HL-60/S4 treated with retinoic acid at 250 ng/mL for 4 days and 3 days (cell line): ENCODE data around the gene FEV.

ENCODE experiments used
- in situ Hi-C: fragments of 300-500 bp; cut with MboI; formaldehyde crosslinking; loops from 2 replicates; pipeline ENCODE4 v1.7.0; 2022; ENCODE audit warnings: low sequenced_read_pairs

Gene FEV

GRCh38 chr2:218985021-218985324 lies at the start of gene FEV:
TSS of gene FEV (minus strand) at chr2:218985184. CDS start at chr2:218985075, 109 bp downstream.
- in situ Hi-C loops, result no loop called here

DNA sequence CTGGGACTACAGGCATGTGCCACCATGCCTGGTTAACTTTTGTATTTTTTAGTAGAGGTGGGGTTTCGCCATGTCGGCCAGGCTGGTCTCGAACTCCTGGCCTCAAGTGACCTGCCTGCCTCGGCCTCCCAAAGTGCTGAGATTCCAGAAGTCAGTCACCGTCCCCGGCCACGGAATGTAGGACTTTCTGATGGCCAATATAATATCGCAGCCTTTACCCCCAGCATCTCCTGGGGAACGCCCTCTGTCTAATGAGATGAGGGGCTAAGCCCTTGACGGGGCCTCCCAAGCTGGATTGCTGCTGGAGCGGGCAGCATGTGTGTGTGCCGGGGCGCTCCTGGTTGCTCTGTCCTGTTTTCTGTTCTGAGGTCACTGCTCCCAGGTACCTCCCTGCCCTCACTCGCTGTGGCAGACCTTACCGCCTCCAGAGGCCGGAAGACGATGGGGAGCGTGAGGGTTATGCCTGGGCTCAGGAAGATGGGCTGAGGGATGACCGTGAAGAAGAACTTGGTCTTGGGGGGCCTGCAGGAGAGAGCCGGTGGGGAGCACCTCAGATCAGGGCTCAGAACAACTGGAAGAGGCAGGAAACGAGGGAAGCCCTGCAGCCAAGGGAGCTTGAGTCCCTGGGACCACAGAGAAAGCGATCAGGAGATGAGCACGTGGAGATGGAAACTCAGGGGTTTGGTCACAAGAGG lies 47.2 kb upstream of the FEV start:
- in situ Hi-C loops, result loop anchor here (25.0 kb wide), 1 partner anchor 280 kb away; the partner anchor contains the start of gene PTPRN

DNA sequence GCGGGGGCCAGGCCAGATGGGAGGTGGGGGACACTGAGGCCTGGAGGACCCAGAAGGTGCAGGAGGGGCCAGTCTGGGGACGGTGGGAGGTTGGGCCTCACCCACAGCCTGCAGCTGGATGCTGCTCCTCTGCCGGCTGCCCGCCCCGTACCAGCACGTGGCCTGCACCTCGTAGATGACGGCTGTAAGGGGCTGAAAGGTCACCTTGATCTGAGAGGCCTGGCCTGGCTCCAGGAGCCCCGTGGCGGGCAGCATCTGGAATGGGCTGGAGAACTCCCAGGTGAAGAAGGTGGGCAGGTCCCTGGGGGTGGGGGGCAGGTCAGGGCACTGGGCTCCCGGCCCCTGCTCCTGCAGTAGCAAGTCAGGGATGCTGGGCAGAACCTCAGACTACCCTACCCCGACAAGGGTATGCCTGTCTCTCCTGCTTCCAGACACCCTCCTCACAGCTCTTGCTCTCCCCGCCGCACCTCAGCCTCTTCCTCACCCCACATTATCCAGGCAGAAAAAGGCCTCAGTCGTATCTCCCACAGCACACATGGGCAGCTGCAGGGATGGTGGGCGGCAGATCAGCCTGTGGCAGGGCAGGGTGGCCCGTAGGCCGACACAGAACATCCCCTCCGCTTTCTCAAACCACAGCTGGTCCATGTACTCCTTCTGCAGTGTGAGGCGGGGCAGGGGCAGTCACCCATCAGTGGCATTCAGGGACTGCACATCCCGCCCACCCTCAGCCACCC lies 46.2 kb upstream of the FEV start:
- in situ Hi-C loops, result loop anchor here (25.0 kb wide), 1 partner anchor 281 kb away; the partner anchor contains the start of gene PTPRN

DNA sequence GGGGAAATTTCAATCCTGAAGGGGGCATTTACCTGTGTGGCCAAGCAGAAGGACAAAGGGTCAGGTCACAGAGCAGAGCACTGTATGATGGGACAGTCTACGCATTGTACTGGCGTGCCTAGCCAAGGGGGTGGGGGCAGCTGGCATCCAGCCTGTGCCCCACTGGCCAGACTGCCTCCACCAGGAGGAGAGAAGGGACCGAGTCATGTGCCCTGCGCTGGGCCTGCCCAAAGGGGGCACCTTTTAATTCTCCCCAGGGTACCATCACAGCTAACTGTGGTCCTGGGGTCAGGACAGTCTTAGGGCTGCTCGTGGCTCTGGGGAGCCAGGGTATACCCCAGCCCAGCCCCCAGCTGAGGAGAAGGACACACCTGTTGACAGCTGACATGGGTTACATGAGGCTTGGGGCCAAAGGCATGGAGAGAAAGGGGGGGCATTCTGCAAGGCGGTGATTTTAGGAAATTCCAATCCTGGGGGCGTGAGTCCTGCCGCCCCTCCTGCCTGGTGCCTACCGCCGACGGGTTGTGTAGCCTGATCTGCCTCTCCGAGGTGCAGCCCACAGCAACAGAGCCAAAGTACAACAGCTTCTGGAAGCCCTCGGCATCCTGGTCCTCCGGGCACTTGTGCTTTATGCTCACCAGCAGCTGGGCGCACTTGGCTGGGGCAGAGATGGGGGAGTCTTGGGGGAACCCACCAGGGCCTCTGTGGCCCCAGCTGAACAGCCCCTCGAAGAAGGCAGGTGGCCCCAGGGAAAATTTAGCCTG lies 45.4 kb upstream of the FEV start:
- in situ Hi-C loops, result loop anchor here (25.0 kb wide), 1 partner anchor 282 kb away; the partner anchor contains the start of gene PTPRN

DNA sequence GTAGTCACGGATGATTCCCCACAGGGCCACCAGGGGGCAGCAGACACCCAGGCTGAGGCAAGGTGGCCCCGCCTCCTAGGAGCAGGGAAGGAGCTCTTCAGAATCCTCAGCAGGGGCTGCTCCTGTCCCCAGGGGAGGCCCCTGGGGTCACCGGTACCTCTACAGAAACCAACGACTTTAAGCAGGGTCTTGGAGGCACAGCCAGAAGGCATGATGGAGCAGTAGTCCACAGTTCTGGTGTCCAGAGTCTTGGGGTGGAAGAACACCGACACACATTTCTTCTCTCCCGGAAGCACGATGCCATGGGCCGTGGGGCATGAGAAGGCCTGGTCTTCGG lies 44.8 kb upstream of the FEV start:
- in situ Hi-C loops, result loop anchor here (25.0 kb wide), 1 partner anchor 283 kb away; the partner anchor contains the start of gene PTPRN

- in situ Hi-C loops, result loop anchor here (25.0 kb wide), 1 partner anchor 283 kb away; the partner anchor contains the start of gene PTPRN
Measured at GRCh38 chr2:219028996-219029828, 44.2 kb upstream of the FEV start.

DNA sequence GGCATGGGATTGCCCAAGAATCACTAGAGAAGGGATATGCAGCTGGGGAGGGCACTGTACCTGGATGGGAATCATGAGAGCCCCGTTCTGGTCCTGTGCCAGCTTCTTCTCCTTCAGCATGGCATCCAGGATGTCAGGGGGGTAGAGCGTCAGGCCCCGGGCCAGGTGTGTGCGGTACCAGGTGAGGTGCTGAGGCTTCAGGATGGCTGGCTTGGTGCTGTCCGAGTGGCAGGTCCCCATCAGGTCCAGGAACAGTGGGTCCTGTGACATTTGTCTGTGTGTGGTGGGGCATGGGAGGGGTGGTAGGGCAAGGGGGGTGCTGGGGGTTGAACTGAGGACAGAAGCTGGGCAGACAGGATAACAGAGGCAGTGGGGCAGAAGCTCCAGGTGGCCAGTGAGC lies 43.2 kb upstream of the FEV start:
- in situ Hi-C loops, result loop anchor here (25.0 kb wide), 1 partner anchor 284 kb away; the partner anchor contains the start of gene PTPRN

DNA sequence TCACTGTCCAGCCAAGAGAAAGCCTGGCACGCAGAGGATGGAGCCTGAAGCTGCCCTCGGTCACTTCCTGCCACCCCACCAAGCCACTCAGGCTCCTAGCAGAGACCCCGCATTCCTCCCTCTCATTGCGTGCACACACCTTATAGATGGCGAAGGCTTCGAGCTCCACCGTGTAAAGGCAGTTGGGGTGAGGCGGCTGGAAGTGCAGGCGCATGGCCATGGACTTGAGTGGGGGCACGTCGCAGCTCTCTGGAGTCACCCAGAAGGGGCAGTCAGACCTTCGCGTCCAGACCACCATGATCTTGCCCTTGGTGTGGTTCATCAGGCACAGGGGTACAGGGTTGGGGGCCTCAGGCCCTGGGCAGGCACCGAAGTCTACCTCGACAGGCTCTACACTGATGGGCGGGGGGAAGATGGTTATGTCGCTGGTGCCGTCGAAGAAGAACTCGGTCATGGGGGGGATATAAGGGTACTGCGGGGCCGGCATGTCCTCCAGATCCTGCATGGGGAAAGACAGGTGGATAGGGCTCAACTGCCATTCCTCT lies 42.6 kb upstream of the FEV start:
- in situ Hi-C loops, result loop anchor here (25.0 kb wide), 1 partner anchor 285 kb away; the partner anchor contains the start of gene PTPRN

- in situ Hi-C loops, result loop anchor here (25.0 kb wide), 1 partner anchor 285 kb away; the partner anchor contains the start of gene PTPRN
Measured at GRCh38 chr2:219026946-219027345, 42.0 kb upstream of the FEV start.

DNA sequence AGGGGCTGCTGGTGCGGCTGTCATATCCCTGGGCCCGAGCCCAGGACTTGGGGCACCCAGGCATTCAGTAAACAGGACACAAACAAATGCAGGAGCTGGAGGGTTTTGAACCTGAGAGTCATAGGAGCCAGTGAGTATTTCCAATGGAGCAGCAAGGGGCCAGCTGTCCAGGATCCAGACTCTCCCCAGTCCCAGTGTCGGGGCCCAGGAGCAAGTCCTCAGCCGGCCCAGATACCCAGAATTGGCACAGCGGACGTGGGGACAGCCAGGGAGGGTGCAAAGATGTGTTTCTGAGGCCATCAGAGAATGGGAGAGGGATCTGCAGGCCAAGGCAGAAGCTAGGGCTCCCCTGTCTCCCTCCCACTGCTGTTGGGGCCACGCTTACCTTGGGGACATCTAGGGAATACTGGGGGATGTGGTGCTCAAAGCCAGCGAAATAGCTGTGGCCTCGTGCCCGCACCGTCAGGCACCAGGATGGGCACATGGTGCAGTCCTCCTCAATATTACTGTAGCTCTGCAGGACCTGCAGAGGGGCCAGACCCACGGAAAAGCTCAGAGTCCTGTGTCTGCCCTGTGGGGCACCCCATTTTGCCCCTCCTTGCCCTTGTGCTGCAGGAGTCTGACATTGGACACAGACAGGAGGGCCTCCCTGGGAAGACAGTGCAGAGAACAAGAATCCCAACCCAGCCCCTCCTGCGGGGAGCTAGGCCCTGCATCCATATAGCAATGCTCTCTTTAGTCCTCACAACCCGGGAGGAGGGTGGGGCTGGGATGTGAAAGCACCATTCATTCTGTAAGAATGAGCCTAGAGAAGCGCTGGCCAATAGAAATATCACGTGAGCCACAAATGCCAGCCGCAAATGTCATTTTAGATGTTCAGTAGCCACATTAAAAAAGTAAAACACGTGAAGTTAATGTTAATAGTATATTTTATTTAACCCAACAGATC lies 40.9 kb upstream of the FEV start:
- in situ Hi-C loops, result loop anchor here (25.0 kb wide), 1 partner anchor 286 kb away; the partner anchor contains the start of gene PTPRN

- in situ Hi-C loops, result no loop called here
Measured at GRCh38 chr2:219024059-219024458, 39.1 kb upstream of the FEV start.

- in situ Hi-C loops, result no loop called here
Measured at GRCh38 chr2:219023045-219023605, 38.1 kb upstream of the FEV start.

GRCh38 chr2:219022616-219023015 lies 37.6 kb upstream of the FEV start:
- in situ Hi-C loops, result no loop called here

- in situ Hi-C loops, result no loop called here
Measured at GRCh38 chr2:219022041-219022440, 37.1 kb upstream of the FEV start.

GRCh38 chr2:219021591-219021990 lies 36.6 kb upstream of the FEV start:
- in situ Hi-C loops, result no loop called here

DNA sequence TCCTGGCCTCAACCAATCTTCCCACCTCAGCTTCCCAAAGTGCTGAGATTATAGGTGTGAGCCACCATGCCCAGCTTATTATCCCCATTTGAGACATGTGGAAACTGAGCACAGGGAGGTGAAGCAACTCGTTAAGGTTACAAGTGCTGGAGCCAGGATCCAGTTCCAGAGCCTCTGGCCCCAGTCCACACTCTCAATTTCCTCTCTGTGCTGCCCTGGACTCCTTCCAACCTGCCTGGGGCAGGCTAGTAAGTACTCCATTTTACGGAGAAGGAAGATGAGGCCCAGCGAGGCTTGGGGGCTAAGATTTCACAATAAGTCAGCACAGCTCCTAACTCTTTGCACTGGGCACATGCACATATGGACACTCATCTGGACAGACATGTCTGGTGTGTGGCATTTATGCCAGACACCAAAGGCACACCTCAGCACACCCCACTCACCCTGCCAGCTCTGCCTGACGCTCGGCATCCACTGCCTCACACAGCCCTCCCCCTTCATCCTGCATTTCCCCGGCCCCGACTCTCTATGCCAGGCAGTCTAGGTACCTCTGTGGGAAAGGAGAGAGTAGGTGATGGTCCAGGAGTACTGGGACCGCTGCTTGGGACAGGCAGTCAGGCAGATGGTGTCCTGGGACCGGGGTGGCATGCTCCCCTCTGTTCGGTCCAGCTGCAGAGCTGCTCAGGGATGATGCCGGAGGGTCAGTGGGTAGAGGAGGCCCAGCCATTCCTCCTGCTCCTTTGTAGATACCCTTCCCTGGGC lies 35.8 kb upstream of the FEV start:
- in situ Hi-C loops, result no loop called here

GRCh38 chr2:219019436-219019835 lies 34.5 kb upstream of the FEV start:
- in situ Hi-C loops, result no loop called here

DNA sequence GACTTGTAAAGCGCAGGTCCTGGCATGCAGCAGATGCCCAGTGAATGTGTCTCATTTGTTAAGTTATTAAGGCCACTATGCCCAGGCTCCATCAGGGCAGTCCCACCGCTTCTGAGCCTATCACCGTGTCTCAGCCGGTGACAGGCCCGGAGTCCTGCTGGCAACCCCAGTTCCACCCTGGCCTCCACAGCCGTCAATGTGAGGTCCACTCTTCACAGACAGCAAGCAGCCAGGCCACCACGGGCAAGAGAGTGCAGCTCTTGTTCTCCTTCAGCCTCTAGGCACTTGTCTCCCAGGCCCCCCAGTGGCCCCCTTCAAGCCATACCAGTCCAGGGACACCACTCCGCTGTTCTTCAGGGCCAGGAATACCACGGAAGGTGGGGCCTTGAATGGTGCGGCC lies 33.7 kb upstream of the FEV start:
- in situ Hi-C loops, result no loop called here
